ENCODE measurements around the gene SLC34A1.

Gene SLC34A1

GRCh38 chr5:177432143-177432838 lies 48.1 kb downstream of the SLC34A1 start:
- H3K4me3 ChIP-seq (ENCODE audit: low read depth, low read length), result no peak overlapping the region
- H3K36me3 ChIP-seq (replicated peaks), result peaks cover 45% of the 10 kb centered on the region
- TF ChIP-seq CTCF (IDR thresholded peaks at IDR 0.05; ENCODE audit: low read depth, low read length, missing control alignments), result no peak
- in situ Hi-C loops (cut with HindIII; ENCODE audit: low pct_ligation_motif_present, low sequenced_read_pairs), result loop anchor here (25.0 kb wide), 1 partner anchor 120 kb away; the partner anchor contains the start of genes MXD3, PRELID1 and RAB24
- H3K27ac ChIP-seq, result no peak overlapping the region
- DNase-seq, result no peak
- H3K27me3 ChIP-seq (replicated peaks), result no peaks in the 10 kb centered on the region

GRCh38 chr5:177432839-177433657 lies 48.8 kb downstream of the SLC34A1 start:
- Histone ChIP-seq H3K27me3 (replicated peaks) (no peaks in the 10 kb centered on the region), H3K27ac (no peak overlapping the region), H3K36me3 (replicated peaks) (peaks cover 50% of the 10 kb centered on the region), H3K4me3 (ENCODE audit: low read depth, low read length) (no peak overlapping the region)
- in situ Hi-C loops (cut with HindIII; ENCODE audit: low pct_ligation_motif_present, low sequenced_read_pairs), result loop anchor here (25.0 kb wide), 1 partner anchor 121 kb away; the partner anchor contains the start of genes MXD3, PRELID1 and RAB24
- DNase-seq, result no peak
- no peak for TF ChIP-seq CTCF (IDR thresholded peaks at IDR 0.05; ENCODE audit: low read depth, low read length, missing control alignments)

GRCh38 chr5:177433658-177434217 lies 49.5 kb downstream of the SLC34A1 start:
- no peak for DNase-seq
- in situ Hi-C loops (cut with HindIII; ENCODE audit: low pct_ligation_motif_present, low sequenced_read_pairs), result loop anchor here (25.0 kb wide), 1 partner anchor 121 kb away; the partner anchor contains the start of genes MXD3, PRELID1 and RAB24
- Histone ChIP-seq H3K27ac (no peak overlapping the region), H3K4me3 (ENCODE audit: low read depth, low read length) (no peak overlapping the region), H3K36me3 (replicated peaks) (peaks cover 55% of the 10 kb centered on the region), H3K27me3 (replicated peaks) (no peaks in the 10 kb centered on the region)
- TF ChIP-seq CTCF (IDR thresholded peaks at IDR 0.05; ENCODE audit: low read depth, low read length, missing control alignments), result no peak

- Histone ChIP-seq H3K27ac (no peak overlapping the region), H3K36me3 (replicated peaks) (peaks cover 56% of the 10 kb centered on the region), H3K27me3 (replicated peaks) (no peaks in the 10 kb centered on the region), H3K4me3 (ENCODE audit: low read depth, low read length) (no peak overlapping the region)
- TF ChIP-seq CTCF (IDR thresholded peaks at IDR 0.05; ENCODE audit: low read depth, low read length, missing control alignments), result no peak
- in situ Hi-C loops (cut with HindIII; ENCODE audit: low pct_ligation_motif_present, low sequenced_read_pairs), result loop anchor here (25.0 kb wide), 1 partner anchor 122 kb away; the partner anchor contains the start of genes MXD3, PRELID1 and RAB24
- DNase-seq, result no peak
Observed at GRCh38 chr5:177434437-177434836, 50.2 kb downstream of the SLC34A1 start.

- no peak for DNase-seq
- no peak overlapping the region for H3K27ac ChIP-seq
- in situ Hi-C loops (cut with HindIII; ENCODE audit: low pct_ligation_motif_present, low sequenced_read_pairs), result loop anchor here (25.0 kb wide), 1 partner anchor 123 kb away; the partner anchor contains the start of genes MXD3, PRELID1 and RAB24
- H3K36me3 ChIP-seq (replicated peaks), result peaks cover 56% of the 10 kb centered on the region
- no peak for TF ChIP-seq CTCF (IDR thresholded peaks at IDR 0.05; ENCODE audit: low read depth, low read length, missing control alignments)
- H3K4me3 ChIP-seq (ENCODE audit: low read depth, low read length), result no peak overlapping the region
- H3K27me3 ChIP-seq (replicated peaks), result no peaks in the 10 kb centered on the region
Observed at GRCh38 chr5:177434942-177435738, 50.9 kb downstream of the SLC34A1 start.

Measured in brain microvascular endothelial cell (primary cell).